Activated naive CD4-positive, alpha-beta T cell treated with anti-CD3 and anti-CD28 coated beads for 36 hours (primary cell): ENCODE data around the gene USP4. TPM values are rescaled to one million over a fixed set of nuclear protein-coding genes. Genes with fewer than 3 reads are reported as not detected.

Source experiments
- CTCF ChIA-PET: fragments of 350-600 bp; sonication (Branson Sonifier 250); formaldehyde crosslinking; loops from one replicate; lab custom pipeline; 2021; ENCODE audit warnings: antibody characterized with exemption; lab: Charles Lee
- DNase-seq: peaks from one replicate; pipeline ENCODE4 v3.0.0-alpha.2; 2020
- H3K27ac Mint-ChIP-seq: one replicate; pipeline ENCODE4 v1.8.0; 2021; ENCODE audit warnings: mild to moderate bottlenecking, mixed read lengths
- H3K27me3 Mint-ChIP-seq: one replicate; pipeline ENCODE4 v1.8.0; 2021; ENCODE audit warnings: low read depth, mixed read lengths
- H3K36me3 Mint-ChIP-seq: one replicate; pipeline ENCODE4 v1.8.0; 2021; ENCODE audit warnings: low read depth, mixed read lengths
- H3K4me1 Mint-ChIP-seq: one replicate; pipeline ENCODE4 v1.8.0; 2021; ENCODE audit warnings: low read depth, mixed read lengths
- H3K4me3 Mint-ChIP-seq: one replicate; pipeline ENCODE4 v1.8.0; 2021; ENCODE audit warnings: mild to moderate bottlenecking, moderate library complexity, mixed read lengths
- H3K9me3 Mint-ChIP-seq: one replicate; pipeline ENCODE4 v1.8.0; 2021; ENCODE audit warnings: mixed read lengths
- intact Hi-C: fragments of 100-400 bp; cut with micrococcal nuclease; formaldehyde crosslinking; loops from one replicate; pipeline ENCODE4 v1.15.1; 2023
- total RNA-seq, 2 experiments: library from RNA; stranded (reverse); gene quantifications; one replicate each; pipeline ENCODE4 v1.2.3, GENCODE V29; 2021

The USP4 gene
- total RNA-seq, 2 experiments from 2014 or later, result 68.0 to 69.7 TPM

DNA sequence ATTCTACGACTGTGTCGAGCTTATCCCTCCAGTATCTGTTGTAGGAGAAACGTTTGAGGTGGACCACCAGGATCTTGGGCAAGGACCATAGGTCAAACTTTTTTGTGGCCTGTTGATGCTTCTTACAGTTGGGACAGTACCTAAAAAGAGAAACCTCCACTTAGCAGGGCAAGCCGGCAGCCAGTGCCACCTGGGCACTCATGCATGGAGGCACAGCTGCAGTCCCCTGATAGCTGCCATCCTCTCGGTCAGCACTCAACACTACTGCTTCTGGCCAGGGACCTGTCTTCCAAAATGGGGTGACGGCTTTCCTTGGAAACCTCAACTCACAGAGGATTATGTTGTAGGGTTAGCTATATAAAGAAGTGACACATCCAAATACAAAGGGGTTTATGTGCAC is 55.9 kb downstream of the USP4 start:
- Mint-ChIP-seq H3K9me3 (no peaks in the 10 kb centered on the region), H3K36me3 (peaks cover 29% of the 10 kb centered on the region), H3K27ac (no peak overlapping the region), H3K27me3 (no peaks in the 10 kb centered on the region), H3K4me1 (no peaks in the 10 kb centered on the region), H3K4me3 (no peak overlapping the region)
- DNase-seq, result no peak
- CTCF ChIA-PET, result no interaction called here
- intact Hi-C loops, result no loop called here

DNA sequence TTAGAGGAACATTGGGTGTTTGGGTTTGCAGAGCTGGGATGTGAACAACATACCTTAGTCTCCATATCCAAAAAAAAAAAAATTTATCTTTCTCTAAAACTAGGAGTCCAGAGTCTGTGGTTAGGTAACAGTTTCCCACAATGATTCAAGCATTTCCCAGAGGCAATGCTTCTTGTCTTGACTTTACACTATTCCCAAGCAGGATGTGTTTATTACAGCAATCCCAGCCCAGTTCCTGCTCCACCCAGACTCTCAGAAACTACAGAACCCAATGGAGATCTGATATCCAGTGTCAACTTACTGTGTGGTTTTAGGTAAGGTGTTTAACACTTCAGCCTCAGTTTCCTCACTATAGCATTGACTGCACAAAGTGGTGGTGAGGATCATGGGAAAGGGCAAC is 60.5 kb downstream of the USP4 start:
- DNase-seq, result no peak
- Mint-ChIP-seq H3K4me3 (no peak overlapping the region), H3K4me1 (peaks cover 27% of the 10 kb centered on the region), H3K27ac (no peak overlapping the region), H3K27me3 (no peaks in the 10 kb centered on the region), H3K36me3 (peaks cover 30% of the 10 kb centered on the region), H3K9me3 (no peaks in the 10 kb centered on the region)
- intact Hi-C loops, result no loop called here
- CTCF ChIA-PET, result interaction anchor here (0.9 kb wide), 1 partner anchor 122 kb away, joined by 3 read pairs; no protein-coding TSS in a partner anchor

DNA sequence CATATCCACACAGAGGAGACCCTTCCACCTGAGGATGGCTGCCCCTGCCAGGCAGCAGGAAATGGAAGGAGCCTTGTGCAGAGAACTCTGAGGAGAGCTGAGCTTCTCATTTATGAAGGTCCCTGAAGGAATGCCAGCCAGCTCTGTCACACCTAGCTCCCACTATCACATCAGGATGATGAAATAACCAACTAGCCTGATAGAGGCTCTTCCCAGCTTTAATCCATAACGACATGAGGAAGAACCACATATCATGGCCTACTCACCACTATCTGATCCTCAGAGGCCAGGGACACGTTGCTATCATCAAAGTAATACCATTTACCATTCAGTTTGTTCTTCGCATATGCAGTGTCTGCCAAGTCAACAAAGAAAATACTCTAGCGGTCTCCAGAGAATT is 61.3 kb downstream of the USP4 start:
- Mint-ChIP-seq H3K36me3 (peaks cover 26% of the 10 kb centered on the region), H3K4me3 (no peak overlapping the region), H3K4me1 (peaks cover 33% of the 10 kb centered on the region), H3K27me3 (no peaks in the 10 kb centered on the region), H3K27ac (peak overlapping the region; percentile 51), H3K9me3 (no peaks in the 10 kb centered on the region)
- intact Hi-C loops, result no loop called here
- CTCF ChIA-PET, result interaction anchor here (0.9 to 1.7 kb wide), 3 partner anchors 107 to 171 kb away, joined by 3 to 9 read pairs (median 4); partner anchors contain the start of gene KLHDC8B
- no peak for DNase-seq

DNA sequence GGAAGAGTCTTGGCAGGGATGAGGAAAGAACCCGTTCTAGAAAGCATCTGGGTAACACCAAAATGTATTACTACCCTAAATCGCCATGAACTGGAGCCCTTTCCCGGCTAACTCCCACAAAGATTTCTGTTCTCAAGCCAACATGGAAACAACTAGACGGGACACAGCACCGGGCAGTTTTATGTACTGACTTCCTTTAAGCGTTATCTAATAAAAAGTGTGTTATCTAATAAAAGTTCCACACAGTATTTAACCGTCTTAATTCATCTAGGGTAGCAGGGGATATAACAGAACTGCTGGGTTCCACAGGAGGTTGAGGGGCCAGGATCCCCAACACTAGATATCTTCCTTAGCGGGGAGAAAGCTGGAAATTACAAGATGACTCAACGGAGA is 62.5 kb downstream of the USP4 start:
- intact Hi-C loops, result loop anchor here (2.0 kb wide), 2 partner anchors 107 to 289 kb away; partner anchors contain the start of gene KLHDC8B
- peak overlapping the region; percentile 82 for H3K27ac Mint-ChIP-seq
- DNase-seq, result no peak
- H3K4me1 Mint-ChIP-seq, result peaks cover 33% of the 10 kb centered on the region
- CTCF ChIA-PET, result interaction anchor here (0.6 to 1.7 kb wide), 4 partner anchors 10 to 604 kb away, joined by 3 to 9 read pairs (median 4); no protein-coding TSS in a partner anchor
- H3K4me3 Mint-ChIP-seq, result peak overlapping the region; percentile 75
- peaks cover 20% of the 10 kb centered on the region for H3K36me3 Mint-ChIP-seq
- no peaks in the 10 kb centered on the region for H3K27me3 Mint-ChIP-seq
- H3K9me3 Mint-ChIP-seq, result no peaks in the 10 kb centered on the region

DNA sequence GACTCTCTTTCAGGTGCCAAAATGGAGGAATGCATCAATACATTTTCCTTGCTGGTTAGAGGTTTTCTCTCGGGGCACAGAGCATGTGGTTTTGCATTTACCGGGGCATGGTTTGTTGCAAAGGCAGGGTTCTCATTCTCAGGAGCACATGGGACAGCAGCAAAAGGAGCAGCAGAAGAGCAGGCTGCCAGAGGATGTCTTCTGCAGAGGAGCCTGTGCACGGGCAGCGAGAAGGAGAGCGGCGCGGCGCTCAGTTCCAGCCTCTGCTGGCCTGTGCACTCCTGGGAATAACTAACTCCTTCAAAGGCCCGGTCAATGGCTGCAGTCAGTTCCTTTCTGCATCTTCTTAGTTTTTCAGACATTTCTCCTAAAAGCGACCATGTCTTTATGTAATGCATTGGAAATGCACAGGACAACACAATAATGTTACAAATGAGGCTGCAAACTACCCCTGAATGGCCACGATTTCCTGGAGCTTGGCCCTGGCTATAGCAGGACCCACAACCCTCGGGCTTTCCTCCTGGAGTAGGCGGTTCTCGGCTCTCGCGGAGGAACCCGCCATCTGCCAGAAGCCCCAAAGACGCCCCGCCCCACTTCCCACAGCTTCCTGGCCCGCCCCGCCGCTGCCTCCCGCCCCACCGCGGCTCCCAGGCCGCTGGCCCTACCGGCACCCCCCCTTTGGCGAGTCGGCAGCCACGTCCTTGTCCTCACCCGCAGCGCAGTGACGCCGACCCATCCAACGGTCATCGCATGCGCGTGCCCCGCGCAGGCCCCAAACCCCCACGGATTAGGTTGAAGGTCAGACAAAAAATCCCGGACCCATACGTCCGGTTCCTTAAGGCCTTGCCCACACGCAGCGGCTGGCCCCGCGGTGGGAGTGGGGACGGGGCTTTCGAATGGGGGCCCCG is 63.1 kb downstream of the USP4 start, which contains the start of gene C3orf62:
Gene C3orf62, minus strand, starts transcription at position 758 of the 908 bp plus-strand sequence. Its CDS starts 360 bp downstream, at position 398.
- CTCF ChIA-PET, result no interaction called here
- H3K4me1 Mint-ChIP-seq, result peaks cover 33% of the 10 kb centered on the region

DNA sequence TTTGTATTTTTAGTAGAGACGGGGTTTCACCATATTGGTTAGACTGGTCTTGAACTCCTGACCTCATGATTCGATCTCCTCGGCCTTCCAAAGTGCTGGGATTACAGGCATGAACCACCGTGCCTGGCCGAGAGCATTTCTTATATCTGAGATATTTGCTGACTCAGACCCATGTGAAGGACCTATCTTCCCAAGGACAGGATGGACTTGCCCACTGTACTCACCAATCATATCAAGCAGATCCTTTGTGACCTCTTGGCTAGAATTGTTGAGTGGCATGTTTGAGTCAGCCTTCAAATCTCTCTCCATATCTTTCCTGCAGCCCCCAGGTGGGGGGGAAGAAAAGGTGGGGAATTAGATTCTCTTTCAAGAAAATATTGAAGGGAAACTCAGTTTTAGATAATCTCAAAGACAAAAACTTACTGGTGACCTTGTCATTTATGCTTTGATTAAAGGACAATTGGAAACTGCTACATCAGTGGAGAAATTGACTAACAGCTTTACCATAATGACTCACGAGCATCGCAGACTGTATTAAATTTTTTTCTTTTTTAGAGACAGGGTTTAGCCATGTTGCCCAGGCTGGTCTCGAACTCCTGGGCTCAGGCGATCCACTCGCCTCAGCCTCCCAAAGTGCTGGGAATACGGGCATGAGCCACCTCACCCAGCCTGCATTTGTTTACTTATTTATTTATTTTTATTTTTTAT is 65.9 kb downstream of the USP4 start:
- no peaks in the 10 kb centered on the region for H3K27me3 Mint-ChIP-seq
- peaks cover 33% of the 10 kb centered on the region for H3K4me1 Mint-ChIP-seq
- no peak overlapping the region for H3K27ac Mint-ChIP-seq
- no peak for DNase-seq
- H3K36me3 Mint-ChIP-seq, result peaks cover 12% of the 10 kb centered on the region
- intact Hi-C loops, result no loop called here
- CTCF ChIA-PET, result no interaction called here
- no peak overlapping the region for H3K4me3 Mint-ChIP-seq
- no peaks in the 10 kb centered on the region for H3K9me3 Mint-ChIP-seq

More for the DNA sequence above, 63.1 kb downstream of the USP4 start, which contains the start of gene C3orf62:
- peak within 1 kb of the TSS; percentile 82 for H3K27ac Mint-ChIP-seq
- intact Hi-C loops, result loop anchor here (2.0 kb wide), 2 partner anchors 106 to 288 kb away; partner anchors contain the start of gene KLHDC8B
- peaks cover 20% of the 10 kb centered on the region for H3K36me3 Mint-ChIP-seq
- H3K4me3 Mint-ChIP-seq, result peak within 1 kb of the TSS; percentile 75
- peak; percentile 89 for DNase-seq
- H3K9me3 Mint-ChIP-seq, result no peaks in the 10 kb centered on the region
- H3K27me3 Mint-ChIP-seq, result no peaks in the 10 kb centered on the region

DNA sequence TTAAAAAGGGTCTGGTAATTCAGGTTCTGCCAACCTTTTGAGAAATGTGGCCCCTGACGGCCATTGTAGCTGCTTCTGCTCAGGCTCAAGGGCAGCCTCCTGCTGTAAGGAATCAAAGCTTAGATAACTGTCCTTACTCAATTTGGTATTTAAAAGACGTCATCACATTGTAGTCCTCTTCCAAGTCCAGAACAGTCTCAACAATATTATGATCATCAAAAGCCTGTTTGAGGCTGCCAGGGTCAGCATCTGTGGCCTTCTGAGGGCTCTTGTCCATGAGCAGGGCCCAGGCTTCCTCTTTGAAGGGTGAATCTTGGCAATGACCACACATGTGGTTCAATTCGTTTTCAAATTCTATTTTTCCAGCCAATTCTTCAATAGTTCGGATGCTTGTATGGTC is 68.8 kb downstream of the USP4 start:
- no peaks in the 10 kb centered on the region for H3K36me3 Mint-ChIP-seq
- peaks cover 13% of the 10 kb centered on the region for H3K4me1 Mint-ChIP-seq
- intact Hi-C loops, result no loop called here
- CTCF ChIA-PET, result no interaction called here
- no peaks in the 10 kb centered on the region for H3K9me3 Mint-ChIP-seq
- DNase-seq, result no peak
- no peak overlapping the region for H3K4me3 Mint-ChIP-seq
- no peaks in the 10 kb centered on the region for H3K27me3 Mint-ChIP-seq
- H3K27ac Mint-ChIP-seq, result no peak overlapping the region

DNA sequence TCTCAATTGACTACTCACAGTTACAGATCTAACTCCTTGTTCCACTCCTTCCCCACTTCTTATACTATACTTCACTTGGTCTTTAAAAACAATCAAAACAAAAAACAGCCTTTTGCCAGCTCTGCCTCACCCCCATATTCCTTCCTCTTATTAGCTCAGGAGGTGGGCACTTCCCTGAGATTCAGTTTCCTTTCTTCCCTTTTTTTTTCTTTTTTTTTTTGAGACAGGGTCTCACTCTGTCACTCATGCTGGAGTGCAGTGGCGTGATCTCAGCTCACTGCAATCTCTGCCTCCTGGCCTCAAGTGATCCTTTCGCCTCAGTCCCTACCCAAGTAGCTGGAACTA is 69.7 kb downstream of the USP4 start:
- Mint-ChIP-seq H3K9me3 (no peaks in the 10 kb centered on the region), H3K4me1 (peaks cover 6% of the 10 kb centered on the region), H3K36me3 (no peaks in the 10 kb centered on the region), H3K27me3 (no peaks in the 10 kb centered on the region), H3K27ac (no peak overlapping the region), H3K4me3 (no peak overlapping the region)
- no peak for DNase-seq
- intact Hi-C loops, result no loop called here
- CTCF ChIA-PET, result no interaction called here

DNA sequence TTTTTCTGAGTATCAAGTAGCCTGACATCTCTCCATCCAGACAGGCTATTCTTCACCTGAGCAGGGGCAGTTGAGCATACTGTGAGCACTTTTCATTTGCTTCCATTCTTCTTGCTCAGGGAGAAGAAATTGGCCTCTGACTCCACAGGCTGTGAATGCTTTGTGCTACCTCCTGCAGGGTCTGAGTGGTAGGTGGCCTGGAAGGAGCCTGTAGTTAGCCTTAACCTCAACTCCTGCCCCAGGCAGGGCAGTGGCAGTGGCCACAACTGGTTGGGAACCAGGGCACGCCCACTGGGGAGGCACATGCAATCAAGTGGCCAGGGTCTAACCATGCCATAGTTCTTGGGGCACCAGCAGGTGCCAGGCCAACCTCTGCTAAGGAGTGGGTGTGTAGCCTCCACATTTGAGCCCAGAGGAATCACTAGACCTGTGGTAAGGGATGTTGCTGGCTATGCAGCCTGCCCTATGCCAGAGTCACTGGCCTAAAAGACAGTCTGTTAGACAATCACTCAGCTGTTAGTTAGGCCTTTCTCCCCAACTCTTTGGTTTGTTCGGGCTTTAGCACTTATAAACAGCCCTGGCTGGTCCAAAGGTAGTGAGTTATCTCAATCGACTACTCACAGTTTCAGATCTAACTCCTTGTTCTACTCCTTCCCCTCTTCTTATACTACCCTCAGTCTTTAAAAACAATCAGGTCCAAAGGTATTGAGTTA is 70.3 kb downstream of the USP4 start:
- Mint-ChIP-seq H3K9me3 (no peaks in the 10 kb centered on the region), H3K36me3 (no peaks in the 10 kb centered on the region), H3K27ac (no peak overlapping the region), H3K27me3 (no peaks in the 10 kb centered on the region), H3K4me3 (no peak overlapping the region), H3K4me1 (peaks cover 6% of the 10 kb centered on the region)
- intact Hi-C loops, result no loop called here
- CTCF ChIA-PET, result no interaction called here
- no peak for DNase-seq

DNA sequence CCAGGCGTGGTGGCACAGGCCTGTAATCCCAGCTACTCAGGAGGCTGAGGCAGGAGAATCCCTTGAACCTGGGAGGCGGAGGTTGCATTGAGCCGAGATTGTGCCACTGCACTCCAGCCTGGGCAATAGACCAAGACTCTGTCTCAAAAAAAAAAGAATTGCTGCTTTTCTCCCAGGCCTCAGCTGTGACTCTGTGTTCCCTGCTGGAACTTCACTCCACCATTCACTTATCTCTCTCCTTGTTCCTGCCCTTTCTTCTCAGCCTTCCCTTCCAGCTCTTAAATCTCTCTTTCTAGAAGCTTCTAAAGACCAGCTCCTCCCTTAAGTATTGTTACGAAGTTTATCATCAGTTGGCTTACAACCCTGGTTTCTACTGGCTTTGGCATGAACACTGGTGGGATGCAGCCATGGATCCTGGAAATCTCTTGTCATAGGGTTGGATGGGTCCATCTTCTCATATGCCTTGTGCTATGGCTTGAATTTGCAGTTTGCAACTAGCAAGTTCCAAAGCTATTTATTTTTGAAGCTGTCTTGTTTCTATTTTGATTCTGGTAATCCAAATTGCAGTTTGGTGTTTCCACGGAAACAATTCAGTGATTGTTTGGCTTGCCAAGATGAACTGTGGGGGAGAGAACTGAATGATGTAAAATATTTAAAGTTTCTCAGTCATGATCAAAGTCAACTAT is 73.3 kb downstream of the USP4 start:
- Mint-ChIP-seq H3K36me3 (no peaks in the 10 kb centered on the region), H3K9me3 (no peaks in the 10 kb centered on the region), H3K27me3 (no peaks in the 10 kb centered on the region), H3K4me1 (no peaks in the 10 kb centered on the region), H3K27ac (no peak overlapping the region), H3K4me3 (no peak overlapping the region)
- no peak for DNase-seq
- CTCF ChIA-PET, result no interaction called here
- intact Hi-C loops, result no loop called here

DNA sequence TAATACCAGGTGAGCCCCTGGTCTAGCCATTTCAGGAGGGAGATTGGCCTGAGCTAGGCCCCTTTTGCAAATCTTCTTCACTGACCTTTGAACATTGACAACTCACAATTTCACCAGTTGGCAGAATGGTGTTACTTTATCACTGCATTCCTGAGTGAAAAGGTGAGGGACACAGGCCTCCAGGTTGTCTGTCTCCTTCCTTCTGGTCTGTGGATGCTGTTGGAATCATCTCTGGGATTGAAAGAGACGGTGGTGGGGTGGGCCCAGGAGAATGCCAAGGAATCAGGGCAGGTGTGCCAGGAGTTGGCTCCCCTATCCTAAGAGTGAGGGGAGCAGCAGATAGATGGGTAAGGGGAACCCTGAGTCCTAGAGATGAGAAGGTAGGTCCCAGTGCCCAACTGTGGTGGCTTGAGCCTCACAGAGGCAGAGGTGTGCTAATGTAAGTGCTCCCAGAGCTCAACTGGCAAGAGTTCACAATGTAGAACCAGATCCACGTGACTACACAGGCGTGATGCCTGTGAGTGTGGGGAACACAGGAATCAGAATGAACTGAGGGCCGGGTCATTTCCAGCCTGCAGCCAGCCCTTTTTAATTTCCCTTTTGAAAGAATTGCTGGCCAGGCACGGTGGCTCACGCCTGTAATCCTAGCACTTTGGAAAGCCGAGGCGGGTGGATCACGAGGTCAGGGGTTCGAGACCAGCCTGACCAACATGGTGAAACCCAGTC is 74.0 kb downstream of the USP4 start:
- DNase-seq, result no peak
- CTCF ChIA-PET, result no interaction called here
- Mint-ChIP-seq H3K4me3 (no peak overlapping the region), H3K36me3 (no peaks in the 10 kb centered on the region), H3K27me3 (no peaks in the 10 kb centered on the region), H3K9me3 (no peaks in the 10 kb centered on the region), H3K4me1 (peaks cover 4% of the 10 kb centered on the region), H3K27ac (no peak overlapping the region)
- intact Hi-C loops, result no loop called here
